Measurements from ENCODE around the gene HPGD. TPM values are rescaled to one million over a fixed set of nuclear protein-coding genes. Genes with fewer than 3 reads are reported as not detected.

HPGD gene
- total RNA-seq, 2 experiments from 2014 or later = 16.5 to 19.5 TPM

DNA sequence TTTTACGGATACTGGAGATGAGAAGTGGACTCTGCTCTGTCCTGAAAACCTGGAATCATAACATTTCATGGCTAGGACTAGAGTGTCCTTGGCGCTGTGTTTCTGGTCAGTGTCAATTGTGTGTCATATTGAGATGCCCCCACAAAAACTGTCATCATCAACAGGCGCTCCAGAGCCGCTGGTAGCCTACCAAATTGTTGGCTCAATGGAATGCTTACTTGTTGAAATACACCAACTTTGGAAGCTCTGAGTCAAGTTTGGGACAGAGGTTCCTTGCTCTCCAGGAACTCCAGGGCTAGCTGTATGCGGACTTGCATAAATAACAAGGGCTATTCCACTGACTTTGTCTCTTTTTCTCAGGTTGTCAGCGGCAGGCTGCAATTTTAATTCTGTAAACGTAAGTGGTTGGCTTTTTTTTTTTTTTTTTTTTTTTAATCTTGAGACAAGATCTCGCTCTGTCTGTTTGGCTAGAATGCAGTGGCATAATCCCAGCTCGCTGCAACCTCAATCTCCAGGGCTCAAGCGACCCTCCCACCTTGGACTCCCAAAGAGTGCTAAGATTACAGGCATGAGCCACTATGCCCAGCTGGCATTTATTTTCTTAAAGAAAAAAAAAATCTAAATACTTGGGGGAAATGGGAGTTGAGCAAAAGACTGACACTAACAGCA is 871 bp upstream of the HPGD start:
- peaks cover 19% of the 10 kb centered on the region for H3K27me3 Mint-ChIP-seq (ENCODE audit: low read depth)
- ChIA-PET CTCF (interaction anchor here (1.0 to 2.4 kb wide), 2 partner anchors 85 to 109 kb away, joined by 3 to 6 read pairs; no protein-coding TSS in a partner anchor), POLR2A (interaction anchor here (0.8 to 1.5 kb wide), 3 partner anchors 15 to 239 kb away, joined by 3 to 4 read pairs (median 3); partner anchors contain the start of gene CEP44)
- peaks cover 29% of the 10 kb centered on the region for H3K4me1 Mint-ChIP-seq (ENCODE audit: low read depth)
- no peaks in the 10 kb centered on the region for H3K9me3 Mint-ChIP-seq (ENCODE audit: insufficient read depth)
- peak overlapping the region; percentile 82 for H3K4me3 Mint-ChIP-seq
- H3K36me3 Mint-ChIP-seq (ENCODE audit: low read depth) = peaks cover 4% of the 10 kb centered on the region
- ATAC-seq = no peak
- peak overlapping the region; percentile 80 for H3K27ac Mint-ChIP-seq
- DNase-seq = no peak

DNA sequence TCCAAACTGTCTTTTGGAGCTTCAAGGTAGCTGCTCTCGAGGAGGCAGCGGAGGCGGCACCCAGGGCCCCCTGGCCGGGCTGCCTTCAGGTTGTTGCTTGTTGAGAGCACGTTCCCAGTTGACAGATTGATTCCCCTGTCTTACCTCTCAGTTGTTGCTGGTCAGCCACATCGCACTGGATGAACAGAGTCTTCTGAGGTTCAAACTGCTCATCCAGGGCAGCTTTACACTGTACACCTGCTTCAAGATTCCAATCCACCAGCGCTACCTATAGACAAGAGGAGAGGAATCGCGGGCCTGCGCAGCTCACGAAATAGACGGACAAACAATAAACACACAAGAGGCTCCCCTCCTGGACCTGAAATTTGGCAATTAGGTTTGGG is 497 bp downstream of the HPGD start:
- POLR2A ChIA-PET = interaction anchor here (0.8 to 1.5 kb wide), 4 partner anchors 16 to 238 kb away, joined by 3 to 4 read pairs (median 4); partner anchors contain the start of genes CEP44 and FBXO8

GRCh38 chr4:174520660-174521059 is 1.6 kb downstream of the HPGD start:
- Mint-ChIP-seq H3K9me3 (ENCODE audit: insufficient read depth) (no peaks in the 10 kb centered on the region), H3K36me3 (ENCODE audit: low read depth) (peaks cover 4% of the 10 kb centered on the region), H3K4me3 (no peak overlapping the region), H3K27me3 (ENCODE audit: low read depth) (peaks cover 19% of the 10 kb centered on the region), H3K27ac (no peak overlapping the region), H3K4me1 (ENCODE audit: low read depth) (peaks cover 29% of the 10 kb centered on the region)
- no peak for ATAC-seq
- POLR2A ChIA-PET = no interaction called here
- no peak for DNase-seq
- CTCF ChIA-PET = no interaction called here

More for the DNA sequence above, 497 bp downstream of the HPGD start:
- Mint-ChIP-seq H3K4me3 (peak overlapping the region; percentile 82), H3K4me1 (ENCODE audit: low read depth) (peaks cover 29% of the 10 kb centered on the region), H3K36me3 (ENCODE audit: low read depth) (peaks cover 4% of the 10 kb centered on the region), H3K27me3 (ENCODE audit: low read depth) (peaks cover 19% of the 10 kb centered on the region), H3K9me3 (ENCODE audit: insufficient read depth) (no peaks in the 10 kb centered on the region), H3K27ac (peak overlapping the region; percentile 84)
- CTCF ChIA-PET = interaction anchor here (0.7 to 2.4 kb wide), 9 partner anchors 11 to 163 kb away, joined by 3 to 6 read pairs (median 3); no protein-coding TSS in a partner anchor
- ATAC-seq = peak; percentile 49
- DNase-seq = peak; percentile 38

GRCh38 chr4:174517502-174518445 is 4.5 kb downstream of the HPGD start:
- Mint-ChIP-seq H3K36me3 (ENCODE audit: low read depth) (peaks cover 5% of the 10 kb centered on the region), H3K4me3 (no peak overlapping the region), H3K4me1 (ENCODE audit: low read depth) (peaks cover 19% of the 10 kb centered on the region), H3K27ac (no peak overlapping the region), H3K9me3 (ENCODE audit: insufficient read depth) (no peaks in the 10 kb centered on the region), H3K27me3 (ENCODE audit: low read depth) (peaks cover under 1% of the 10 kb centered on the region)
- ChIA-PET POLR2A (no interaction called here), CTCF (no interaction called here)
- no peak for ATAC-seq
- no peak for DNase-seq

GRCh38 chr4:174516794-174517193 is 5.5 kb downstream of the HPGD start:
- no peaks in the 10 kb centered on the region for H3K27me3 Mint-ChIP-seq (ENCODE audit: low read depth)
- ChIA-PET CTCF (no interaction called here), POLR2A (no interaction called here)
- H3K4me3 Mint-ChIP-seq = no peak overlapping the region
- peaks cover 12% of the 10 kb centered on the region for H3K4me1 Mint-ChIP-seq (ENCODE audit: low read depth)
- ATAC-seq (no peak), DNase-seq (no peak)
- H3K27ac Mint-ChIP-seq = no peak overlapping the region
- peaks cover 5% of the 10 kb centered on the region for H3K36me3 Mint-ChIP-seq (ENCODE audit: low read depth)
- H3K9me3 Mint-ChIP-seq (ENCODE audit: insufficient read depth) = no peaks in the 10 kb centered on the region

DNA sequence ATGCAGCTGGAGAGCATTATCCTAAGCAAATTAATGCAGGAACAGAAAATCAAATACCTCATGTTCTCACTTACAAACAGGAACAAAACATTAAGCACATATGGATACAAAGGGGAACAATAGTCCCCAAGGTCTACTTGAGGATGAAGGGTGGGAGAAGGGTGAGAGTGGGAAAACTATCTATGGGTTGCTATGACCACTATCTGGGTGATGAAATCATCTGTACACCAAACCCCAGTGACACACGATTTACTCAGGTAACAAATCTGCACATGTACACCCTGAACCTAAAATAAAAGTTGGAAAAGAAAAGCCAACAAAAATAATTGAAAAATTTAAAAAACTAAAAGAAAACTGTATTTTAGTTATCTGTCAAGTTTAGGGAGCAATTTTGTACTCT is 5.9 kb downstream of the HPGD start:
- DNase-seq (no peak), ATAC-seq (no peak)
- ChIA-PET POLR2A (no interaction called here), CTCF (no interaction called here)
- H3K9me3 Mint-ChIP-seq (ENCODE audit: insufficient read depth) = no peaks in the 10 kb centered on the region
- H3K4me3 Mint-ChIP-seq = no peak overlapping the region
- H3K27ac Mint-ChIP-seq = no peak overlapping the region
- peaks cover 5% of the 10 kb centered on the region for H3K36me3 Mint-ChIP-seq (ENCODE audit: low read depth)
- H3K4me1 Mint-ChIP-seq (ENCODE audit: low read depth) = peaks cover 8% of the 10 kb centered on the region
- no peaks in the 10 kb centered on the region for H3K27me3 Mint-ChIP-seq (ENCODE audit: low read depth)

GRCh38 chr4:174512745-174513144 is 9.5 kb downstream of the HPGD start:
- Mint-ChIP-seq H3K27me3 (ENCODE audit: low read depth) (no peaks in the 10 kb centered on the region), H3K27ac (no peak overlapping the region), H3K9me3 (ENCODE audit: insufficient read depth) (no peaks in the 10 kb centered on the region), H3K4me3 (no peak overlapping the region), H3K36me3 (ENCODE audit: low read depth) (peaks cover 2% of the 10 kb centered on the region), H3K4me1 (ENCODE audit: low read depth) (no peaks in the 10 kb centered on the region)
- DNase-seq (no peak), ATAC-seq (no peak)
- CTCF ChIA-PET = no interaction called here
- POLR2A ChIA-PET = no interaction called here

- H3K4me1 Mint-ChIP-seq (ENCODE audit: low read depth) = no peaks in the 10 kb centered on the region
- ATAC-seq (no peak), DNase-seq (no peak)
- ChIA-PET POLR2A (no interaction called here), CTCF (interaction anchor here (1.0 kb wide), 1 partner anchor 18 kb away, joined by 3 read pairs; no protein-coding TSS in a partner anchor)
- no peak overlapping the region for H3K4me3 Mint-ChIP-seq
- no peaks in the 10 kb centered on the region for H3K27me3 Mint-ChIP-seq (ENCODE audit: low read depth)
- H3K36me3 Mint-ChIP-seq (ENCODE audit: low read depth) = peaks cover 8% of the 10 kb centered on the region
- no peaks in the 10 kb centered on the region for H3K9me3 Mint-ChIP-seq (ENCODE audit: insufficient read depth)
- H3K27ac Mint-ChIP-seq = no peak overlapping the region
These were observed 16.4 kb downstream of the HPGD start for GRCh38 chr4:174505892-174506291.

DNA sequence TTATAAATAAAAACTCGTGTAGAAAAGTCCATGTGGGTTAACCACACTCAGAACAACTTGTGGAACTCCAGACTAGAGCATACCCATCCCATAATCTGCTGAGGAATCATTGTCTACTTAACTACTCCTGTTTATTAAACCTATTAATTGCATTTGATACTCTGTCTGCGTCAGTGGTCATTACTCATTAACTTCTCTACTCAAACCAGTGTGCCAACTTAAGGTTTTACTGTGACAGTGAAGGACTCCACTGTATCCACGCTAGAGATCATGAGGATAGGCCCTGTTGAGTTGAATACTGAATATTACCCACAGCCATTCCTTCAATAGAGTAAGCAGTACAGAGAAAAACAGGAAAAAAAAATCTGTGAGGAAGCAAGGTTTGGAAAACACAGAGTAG is 17.3 kb downstream of the HPGD start:
- H3K9me3 Mint-ChIP-seq (ENCODE audit: insufficient read depth) = no peaks in the 10 kb centered on the region
- ChIA-PET CTCF (no interaction called here), POLR2A (no interaction called here)
- ATAC-seq (no peak), DNase-seq (no peak)
- no peak overlapping the region for H3K4me3 Mint-ChIP-seq
- H3K27me3 Mint-ChIP-seq (ENCODE audit: low read depth) = no peaks in the 10 kb centered on the region
- H3K36me3 Mint-ChIP-seq (ENCODE audit: low read depth) = peaks cover 8% of the 10 kb centered on the region
- no peaks in the 10 kb centered on the region for H3K4me1 Mint-ChIP-seq (ENCODE audit: low read depth)
- H3K27ac Mint-ChIP-seq = no peak overlapping the region

- H3K9me3 Mint-ChIP-seq (ENCODE audit: insufficient read depth) = no peaks in the 10 kb centered on the region
- POLR2A ChIA-PET = no interaction called here
- peaks cover 14% of the 10 kb centered on the region for H3K4me1 Mint-ChIP-seq (ENCODE audit: low read depth)
- peaks cover 13% of the 10 kb centered on the region for H3K36me3 Mint-ChIP-seq (ENCODE audit: low read depth)
- H3K27me3 Mint-ChIP-seq (ENCODE audit: low read depth) = no peaks in the 10 kb centered on the region
- H3K27ac Mint-ChIP-seq = no peak overlapping the region
- no peak overlapping the region for H3K4me3 Mint-ChIP-seq
- DNase-seq (no peak), ATAC-seq (no peak)
- CTCF ChIA-PET = no interaction called here
These were observed 19.1 kb downstream of the HPGD start for GRCh38 chr4:174503079-174503715.

DNA sequence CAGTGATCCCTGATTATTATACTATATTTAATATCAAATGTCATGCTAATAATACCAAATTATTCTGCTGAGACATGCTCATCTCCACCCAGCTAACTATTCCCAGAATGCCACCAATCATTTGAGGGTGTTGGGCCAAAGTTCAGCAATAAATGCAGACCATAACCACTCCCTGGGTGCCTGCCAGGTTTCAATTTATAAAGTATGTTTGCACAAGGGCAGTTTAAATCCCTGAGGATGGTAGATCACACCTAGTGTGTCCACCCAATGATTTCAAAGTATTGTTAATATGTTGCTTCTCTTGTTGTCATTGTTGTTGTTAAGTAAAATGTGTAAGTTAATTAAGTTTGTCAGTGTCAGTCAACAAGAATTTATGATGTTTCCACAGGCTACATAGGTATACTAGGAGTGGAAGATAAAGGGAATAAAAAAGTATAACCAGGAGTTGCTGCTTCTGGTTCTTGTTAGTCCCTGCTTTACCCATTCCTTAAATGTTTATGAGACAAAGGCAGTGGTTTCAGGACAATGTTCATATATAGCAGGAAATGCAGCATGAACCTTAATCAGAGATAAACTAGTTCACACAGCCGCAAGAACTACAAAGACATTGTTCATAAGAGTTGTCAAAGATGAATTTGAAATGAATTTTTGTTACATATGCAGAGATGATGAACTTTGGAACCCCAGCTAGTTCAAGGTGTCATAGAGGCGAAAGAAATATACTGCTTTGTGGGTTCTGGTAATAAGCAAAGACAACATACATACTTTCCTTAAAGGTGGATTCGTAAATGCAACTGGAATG is 25.5 kb downstream of the HPGD start:
- Mint-ChIP-seq H3K9me3 (ENCODE audit: insufficient read depth) (no peaks in the 10 kb centered on the region), H3K27ac (peak overlapping the region; percentile 24), H3K4me3 (peak overlapping the region; percentile 35), H3K27me3 (ENCODE audit: low read depth) (no peaks in the 10 kb centered on the region), H3K36me3 (ENCODE audit: low read depth) (peaks cover 14% of the 10 kb centered on the region), H3K4me1 (ENCODE audit: low read depth) (peaks cover 27% of the 10 kb centered on the region)
- DNase-seq (no peak), ATAC-seq (no peak)
- POLR2A ChIA-PET = no interaction called here
- CTCF ChIA-PET = no interaction called here

All from activated CD8-positive, alpha-beta T cell treated with anti-CD3 and anti-CD28 coated beads, Interleukin-2, amount 10 ng/mL, durations not matched to agents 7 days and 5 days (primary cell).